AG09319 (cell line): ENCODE data around the gene MBP.

ENCODE experiments used
- DNase-seq: peaks from one replicate; pipeline ENCODE4 v3.0.0-alpha.2; 2010; ENCODE audit warnings: low read depth; ENCODE audit errors: extremely low read depth
- CTCF ChIP-seq: IDR thresholded peaks from 2 replicates; pipeline ENCODE4 v1.5.1; 2011; ENCODE audit warnings: low read depth, mild to moderate bottlenecking, inconsistent platforms, low read length, moderate library complexity

MBP gene

DNA sequence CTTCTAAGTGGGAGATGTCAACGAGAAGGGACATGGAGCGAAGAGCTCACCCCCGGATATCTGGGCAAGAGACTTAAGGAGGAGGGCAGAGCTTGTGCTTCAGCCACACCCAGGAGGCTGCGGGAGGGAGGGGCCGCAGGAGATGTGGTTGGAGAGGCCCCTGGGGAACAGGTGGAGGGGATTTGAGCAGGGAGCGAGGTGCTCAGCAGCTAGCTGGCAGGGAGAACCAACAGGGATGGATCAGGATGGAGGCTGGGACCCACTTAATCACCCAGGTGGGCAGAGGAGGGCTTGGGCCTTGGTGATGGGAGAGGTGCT is 78.3 kb downstream of the MBP start:
- TF ChIP-seq CTCF, result no peak
- DNase-seq, result no peak

GRCh38 chr18:77053616-77054287 is 78.8 kb downstream of the MBP start:
- no peak for DNase-seq
- TF ChIP-seq CTCF, result no peak

DNA sequence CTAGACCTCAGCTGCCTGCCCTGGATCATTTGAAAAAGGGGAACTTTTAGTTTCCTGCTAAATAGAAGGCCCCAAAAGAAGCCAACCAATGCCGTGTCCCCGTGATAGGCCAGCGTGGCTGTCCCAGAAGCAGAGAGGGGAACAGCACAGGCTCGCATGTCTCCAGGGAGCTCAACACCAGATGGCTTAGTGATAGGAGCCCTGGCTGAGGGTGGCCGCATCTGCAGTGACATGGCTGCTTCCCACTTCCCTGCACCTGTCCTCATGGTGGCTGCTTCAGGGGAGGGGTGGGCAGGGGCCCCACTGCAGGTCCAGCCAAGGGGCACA is 79.6 kb downstream of the MBP start:
- no peak for DNase-seq

GRCh38 chr18:77052297-77052982 is 80.1 kb downstream of the MBP start:
- DNase-seq, result no peak
- no peak for TF ChIP-seq CTCF

More for the DNA sequence above, 79.6 kb downstream of the MBP start:
- no peak for TF ChIP-seq CTCF

- no peak for DNase-seq
- no peak for TF ChIP-seq CTCF
Measured at GRCh38 chr18:77051581-77052296, 80.8 kb downstream of the MBP start.

- no peak for DNase-seq
- TF ChIP-seq CTCF, result no peak
Measured at GRCh38 chr18:77049938-77050337, 82.6 kb downstream of the MBP start.

DNA sequence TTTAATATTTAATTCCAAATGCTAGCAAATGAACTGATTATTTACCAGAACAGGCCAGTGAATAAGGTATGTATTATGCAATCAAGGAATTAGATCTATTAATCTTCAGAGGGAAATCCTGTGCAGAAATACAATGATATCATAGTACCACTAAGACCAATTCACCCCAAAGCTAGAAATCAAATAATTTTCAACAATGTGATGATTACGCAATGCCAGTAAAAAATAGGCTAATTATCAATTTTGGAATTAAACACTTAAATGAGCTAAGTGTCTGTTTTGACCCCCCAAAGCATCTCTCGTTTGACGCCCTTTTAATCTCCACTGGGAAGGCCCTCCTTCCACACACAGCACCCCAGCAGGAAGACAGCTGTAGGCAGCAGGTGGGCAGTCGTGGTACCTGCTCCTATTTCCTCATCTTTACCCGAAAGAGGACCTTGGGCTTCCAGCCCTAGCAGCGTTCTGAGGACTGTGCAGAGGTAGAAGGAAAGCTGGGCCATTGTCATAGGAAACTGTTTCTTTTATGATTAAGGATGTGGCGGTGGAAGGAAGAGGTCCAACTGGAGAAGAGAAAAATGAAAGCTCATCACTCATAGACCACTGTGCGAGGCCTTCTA is 84.7 kb downstream of the MBP start:
- TF ChIP-seq CTCF, result no peak
- no peak for DNase-seq
